Right lobe of liver (tissue), 6 donors: Measurements from ENCODE around the gene DHX30. TPM values are rescaled to one million over a fixed set of nuclear protein-coding genes. Genes with fewer than 3 reads are reported as not detected.

ENCODE experiments used
- ATAC-seq, 4 donors: fragments of 200-7000 bp; cut with Tn5 transposase; one replicate each; pipeline ENCODE4 v1.9.1; 2020; ENCODE audit warnings: mild to moderate bottlenecking in 4 of 4, moderate library complexity in 4 of 4
- DNase-seq, 3 donors: peaks; one replicate each; pipeline ENCODE4 v3.0.0-alpha.2; 2020
- H3K27ac ChIP-seq, 3 donors: fragments of 200-600 bp; one replicate each; pipeline ENCODE4 v1.8.0; 2022
- H3K27me3 ChIP-seq, 2 donors: fragments of 200-600 bp; one replicate each; pipeline ENCODE4 v1.8.0; 2022
- H3K36me3 ChIP-seq, 4 donors: fragments of 200-600 bp; sonication (generic) in 1 of 4; one replicate each; pipeline versions ENCODE4 v1.5.1 to v1.8.0; 2017 to 2022; ENCODE audit warnings: control low read depth in 1 of 4
- H3K4me1 ChIP-seq, 4 donors: fragments of 200-600 bp; sonication (generic) in 1 of 4; one replicate each; pipeline versions ENCODE4 v1.5.1 to v1.8.0; 2017 to 2022; ENCODE audit warnings: control low read depth in 1 of 4
- H3K4me3 ChIP-seq, 3 donors: fragments of 200-600 bp; one replicate each; pipeline ENCODE4 v1.8.0; 2022
- H3K9me3 ChIP-seq, 4 donors: fragments of 200-600 bp; sonication (generic) in 1 of 4; one replicate each; pipeline versions ENCODE4 v1.5.1 to v1.8.0; 2017 to 2022; ENCODE audit warnings: control low read depth in 1 of 4
- POLR2A ChIP-seq: fragments of 450-650 bp; IDR thresholded peaks from one replicate; pipeline ENCODE4 v1.6.1; 2017; ENCODE audit warnings: antibody characterized with exemption, mild to moderate bottlenecking
- WGBS: methylation state at CpG from one replicate; pipeline ENCODE4 v1.1.6; 2018; ENCODE audit warnings: low coverage, low lambda C conversion rate; ENCODE audit not compliant: insufficient coverage; ENCODE audit errors: missing lambda C conversion rate; 5-methylcytosine and 5-hydroxymethylcytosine counted together
- intact Hi-C, 2 donors: fragments of 100-400 bp; cut with DNase I; formaldehyde crosslinking; loops; one replicate each; pipeline versions ENCODE4 v1.11.2 to v1.14.1; 2022
- total RNA-seq, 6 experiments: library from RNA; depleted of rRNA in 2 of 6; stranded (reverse); fragments of >200 nt in 2 of 6; fragmentation: NEBNext Ultra II Directional in 3 of 6; extraction: Animal tissue kit (Norgen Biotek cat#: 25700) in 3 of 6; gene quantifications; one replicate each; pipeline versions ENCODE4 v1.1.0 to v1.2.4, GENCODE V29; 2016 to 2023
- TF ChIP-seq, protein P1 (sequence below), 4 donors: fragments of 200-600 bp in 3 of 4; fragments of 450-650 bp in 1 of 4; IDR thresholded peaks; one replicate each; pipeline versions ENCODE4 v1.5.1 to v1.8.0; 2016 to 2022; ENCODE audit warnings: antibody characterized with exemption in 4 of 4, mild to moderate bottlenecking in 2 of 4
- donor health status: DM: no; HTN: yes; CAD: no.
- donor health status: DM: no; HTN: no; CAD: no.
- donor health status: DM: no; HTN: no; CAD: no.
- donor health status: DM: no; HTN: yes; CAD: no.
- donor health status: DM: no; HTN: yes; CAD: no.

The DHX30 gene
- total RNA-seq, 6 experiments from 2014 or later = 20.1 to 40.9 (median 28.7) TPM

DNA sequence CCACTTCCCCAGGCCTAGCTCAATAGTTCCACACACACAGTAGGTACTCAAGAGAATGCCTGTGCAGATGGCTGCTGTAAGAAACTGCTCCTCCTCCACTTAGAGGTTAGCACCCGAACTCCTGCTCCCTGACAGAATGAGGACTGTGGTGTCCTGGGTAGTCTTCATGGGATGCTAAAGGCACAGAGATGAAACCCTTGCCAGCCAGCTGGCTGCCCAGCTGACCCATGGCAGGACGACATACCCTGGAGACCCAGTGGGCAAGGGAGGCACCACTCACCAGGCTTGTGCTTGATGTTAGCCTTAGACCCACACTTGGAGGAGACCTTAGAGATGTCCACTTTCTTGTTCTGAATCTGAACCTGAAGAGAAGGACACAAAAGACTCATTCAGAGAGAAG lies 54.2 kb downstream of the DHX30 start:
- intact Hi-C loops = no loop called here
- TF ChIP-seq POLR2A = no peak
- TF ChIP-seq, protein P1, sequence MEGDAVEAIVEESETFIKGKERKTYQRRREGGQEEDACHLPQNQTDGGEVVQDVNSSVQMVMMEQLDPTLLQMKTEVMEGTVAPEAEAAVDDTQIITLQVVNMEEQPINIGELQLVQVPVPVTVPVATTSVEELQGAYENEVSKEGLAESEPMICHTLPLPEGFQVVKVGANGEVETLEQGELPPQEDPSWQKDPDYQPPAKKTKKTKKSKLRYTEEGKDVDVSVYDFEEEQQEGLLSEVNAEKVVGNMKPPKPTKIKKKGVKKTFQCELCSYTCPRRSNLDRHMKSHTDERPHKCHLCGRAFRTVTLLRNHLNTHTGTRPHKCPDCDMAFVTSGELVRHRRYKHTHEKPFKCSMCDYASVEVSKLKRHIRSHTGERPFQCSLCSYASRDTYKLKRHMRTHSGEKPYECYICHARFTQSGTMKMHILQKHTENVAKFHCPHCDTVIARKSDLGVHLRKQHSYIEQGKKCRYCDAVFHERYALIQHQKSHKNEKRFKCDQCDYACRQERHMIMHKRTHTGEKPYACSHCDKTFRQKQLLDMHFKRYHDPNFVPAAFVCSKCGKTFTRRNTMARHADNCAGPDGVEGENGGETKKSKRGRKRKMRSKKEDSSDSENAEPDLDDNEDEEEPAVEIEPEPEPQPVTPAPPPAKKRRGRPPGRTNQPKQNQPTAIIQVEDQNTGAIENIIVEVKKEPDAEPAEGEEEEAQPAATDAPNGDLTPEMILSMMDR (IDR thresholded peaks at IDR 0.05) = no peak
- Histone ChIP-seq H3K4me3 (no peak overlapping the region), H3K4me1 (no peaks in the 10 kb centered on the region), H3K36me3 (peaks cover 4 to 38% (median 9%) of the 10 kb centered on the region in 4 donors), H3K9me3 (no peaks in the 10 kb centered on the region), H3K27ac (no peak overlapping the region), H3K27me3 (no peaks in the 10 kb centered on the region)
- ATAC-seq = no peak
- no CpG with 5 or more reads among the region's 2 CpGs for WGBS
- no peak for DNase-seq

- intact Hi-C loops = no loop called here
- Histone ChIP-seq H3K27me3 (no peaks in the 10 kb centered on the region), H3K9me3 (no peaks in the 10 kb centered on the region), H3K4me1 (no peaks in the 10 kb centered on the region), H3K4me3 (no peak overlapping the region), H3K27ac (no peak overlapping the region), H3K36me3 (peaks cover 4 to 23% (median 9%) of the 10 kb centered on the region in 4 donors)
- WGBS = no CpG with 5 or more reads among the region's 4 CpGs
- TF ChIP-seq POLR2A = no peak
- TF ChIP-seq, protein P1 (IDR thresholded peaks at IDR 0.05) = no peak
- no peak for DNase-seq
- ATAC-seq = no peak
Observed at GRCh38 chr3:47859956-47860605, 57.1 kb downstream of the DHX30 start.

- Histone ChIP-seq H3K9me3 (no peaks in the 10 kb centered on the region), H3K4me1 (no peaks in the 10 kb centered on the region), H3K27me3 (no peaks in the 10 kb centered on the region), H3K36me3 (peaks cover 0 to 23% (median 7%) of the 10 kb centered on the region in 4 donors), H3K27ac (no peak overlapping the region), H3K4me3 (no peak overlapping the region)
- intact Hi-C loops = no loop called here
- no peak for TF ChIP-seq POLR2A
- TF ChIP-seq, protein P1 (IDR thresholded peaks at IDR 0.05) = no peak
- ATAC-seq (peak in 1 of 4 donors; percentile 14), DNase-seq (no peak)
- 100% methylated on average over 1 of the region's 12 CpGs for WGBS
Observed at GRCh38 chr3:47863391-47864128, 60.6 kb downstream of the DHX30 start.

GRCh38 chr3:47865192-47865591 lies 62.3 kb downstream of the DHX30 start:
- ATAC-seq (no peak), DNase-seq (no peak)
- H3K9me3 ChIP-seq = no peaks in the 10 kb centered on the region
- no peaks in the 10 kb centered on the region for H3K27me3 ChIP-seq
- H3K27ac ChIP-seq = no peak overlapping the region
- no peaks in the 10 kb centered on the region for H3K4me1 ChIP-seq
- WGBS = 66% methylated on average over 3 of the region's 3 CpGs
- H3K36me3 ChIP-seq = peaks cover 0 to 39% (median 15%) of the 10 kb centered on the region in 4 donors
- intact Hi-C loops = no loop called here
- no peak for TF ChIP-seq POLR2A
- TF ChIP-seq, protein P1 (IDR thresholded peaks at IDR 0.05) = no peak
- H3K4me3 ChIP-seq = no peak overlapping the region
